K562 (cell line): ENCODE measurements around the gene PITX1. TPM values are rescaled to one million over a fixed set of nuclear protein-coding genes. Genes with fewer than 3 reads are reported as not detected.
"Not testable (repeated sequence)": the region's sequence is repeated elsewhere in the genome, so short reads cannot be mapped to it uniquely, and the experiment has no call there.

Source experiments
- ATAC-seq: fragments of 200-7000 bp; cut with Tn5 transposase; 3 replicates; pipeline ENCODE4 v1.9.1; 2020; ENCODE audit warnings: moderate library complexity
- BruUV-seq: library from RNA; stranded (reverse); fragments of 400-500 nt; replicated peaks from 2 replicates; lab custom pipeline; 2021; lab: Mats Ljungman, UMichigan
- CTCF ChIA-PET: fragments of 300-600 bp; formaldehyde crosslinking; extraction: SDS; loops from one replicate; lab custom pipeline; 2021; ENCODE audit warnings: low intra/inter-chr PET ratio; lab: Yijun Ruan, JAX
- POLR2A ChIA-PET: fragments of 300-600, 350-650 bp; sonication (Branson Sonifier 250); formaldehyde crosslinking; extraction: SDS; loops from one replicate; lab custom pipeline; 2021; ENCODE audit warnings: antibody characterized with exemption, inconsistent platforms; lab: Yijun Ruan, JAX
- DNase-seq, 4 experiments: peaks; one replicate each; pipeline versions ENCODE4 v3.0.0 to v3.0.0-alpha.2; 2011 to 2018; ENCODE audit warnings: low spot score in 3 of 4, mixed read lengths in 3 of 4; ENCODE audit errors: extremely low read depth in 1 of 4
- FAIRE-seq: peaks from 2 replicates; lab custom pipeline; 2011; peaks lifted over from hg19 to GRCh38; lab: Jason Lieb, UNC
- H2AFZ ChIP-seq: 2 replicates; pipeline ENCODE4 v1.6.0; 2011; ENCODE audit warnings: low read depth, low read length, control low read depth, inconsistent platforms
- H3K27ac ChIP-seq: fragments of 200-600 bp; 3 replicates; pipeline ENCODE4 v1.8.0; 2011; ENCODE audit warnings: low read depth, mild to moderate bottlenecking, control low read depth, inconsistent platforms, low read length, moderate library complexity, mixed read lengths; ENCODE audit errors: extremely low read depth
- H3K27me3 ChIP-seq, 2 experiments: fragments of 300-600 bp in 1 of 2; 2 replicates in 1 of 2; 3 replicates in 1 of 2; pipeline versions ENCODE4 v1.6.0 to v1.8.0; 2011; ENCODE audit warnings: inconsistent platforms in 2 of 2, low read length in 2 of 2, mild to moderate bottlenecking in 1 of 2, mixed read lengths in 1 of 2, moderate library complexity in 1 of 2; ENCODE audit not compliant: control insufficient read depth in 2 of 2, insufficient read depth in 2 of 2
- H3K36me3 ChIP-seq: fragments of 300-600 bp; 3 replicates; pipeline ENCODE4 v1.8.0; 2011; ENCODE audit warnings: mild to moderate bottlenecking, low read length, inconsistent platforms; ENCODE audit not compliant: control insufficient read depth, insufficient read depth
- H3K4me1 ChIP-seq, 2 experiments: fragments of 200-600 bp in 1 of 2; replicated peaks in 1 of 2; 2 replicates in 1 of 2; 3 replicates in 1 of 2; pipeline versions ENCODE4 v1.5.1 to v1.8.0; 2011; ENCODE audit warnings: inconsistent platforms in 2 of 2, low read length in 2 of 2, mild to moderate bottlenecking in 1 of 2, mixed read lengths in 1 of 2, moderate library complexity in 1 of 2; ENCODE audit not compliant: control insufficient read depth in 2 of 2, insufficient read depth in 2 of 2
- H3K4me2 ChIP-seq: 2 replicates; pipeline ENCODE4 v1.6.1; 2011; ENCODE audit warnings: low read length, control low read depth, inconsistent platforms, mixed read lengths; ENCODE audit not compliant: insufficient read depth
- H3K4me3 ChIP-seq: fragments of 200-600 bp; sonication (generic), shearing (Covaris generic); 2 replicates; pipeline ENCODE4 v1.5.1; 2016; ENCODE audit warnings: control low read depth, inconsistent platforms
- H3K79me2 ChIP-seq: fragments of 200-600 bp; 3 replicates; pipeline ENCODE4 v1.8.0; 2011; ENCODE audit warnings: low read length, inconsistent platforms; ENCODE audit not compliant: control insufficient read depth, insufficient read depth
- H3K9ac ChIP-seq, 2 experiments: 2 replicates each; pipeline versions ENCODE4 v1.6.0 to v1.6.1; 2011; ENCODE audit warnings: low read depth in 2 of 2, low read length in 2 of 2, control low read depth in 1 of 2, inconsistent platforms in 1 of 2, mild to moderate bottlenecking in 1 of 2, mixed read lengths in 1 of 2; ENCODE audit not compliant: insufficient read depth in 1 of 2
- H3K9me1 ChIP-seq: one replicate; pipeline ENCODE4 v1.6.0; 2011; ENCODE audit warnings: inconsistent platforms, mild to moderate bottlenecking, low read length, moderate library complexity; ENCODE audit not compliant: control insufficient read depth, insufficient read depth
- H3K9me3 ChIP-seq: replicated peaks from 2 replicates; pipeline ENCODE4 v1.5.1; 2011; ENCODE audit warnings: low read depth, low read length, inconsistent platforms; ENCODE audit not compliant: control insufficient read depth, insufficient read depth
- H4K20me1 ChIP-seq: replicated peaks from 2 replicates; pipeline ENCODE4 v1.6.1; 2011; ENCODE audit warnings: low read length, inconsistent platforms, mixed read lengths; ENCODE audit not compliant: control insufficient read depth, insufficient read depth
- HOMEZ ChIP-seq: fragments of 250-450 bp; sonication (Bioruptor Pico); IDR thresholded peaks from 2 replicates; pipeline ENCODE4 v1.4.0; 2020; ENCODE audit warnings: mild to moderate bottlenecking, moderate library complexity
- NCOA6 ChIP-seq: fragments of 450-650 bp; IDR thresholded peaks from 2 replicates; pipeline ENCODE4 v1.6.1; 2017; ENCODE audit warnings: mild to moderate bottlenecking
- NR2C2 ChIP-seq, 2 experiments: fragments of 200-800 bp in 1 of 2; sonication (Bioruptor generic) in 1 of 2; sonication (generic) in 1 of 2; formaldehyde crosslinking in 1 of 2; IDR thresholded peaks; 2 replicates each; pipeline versions ENCODE4 v1.6.1 to v1.8.0; 2016 to 2022; ENCODE audit warnings: mild to moderate bottlenecking in 1 of 2, missing compliant biosample characterization in 1 of 2, missing genetic modification characterization in 1 of 2, missing genetic modification reagents in 1 of 2
- SREBF2 ChIP-seq: sonication (generic); formaldehyde crosslinking; IDR thresholded peaks from 2 replicates; pipeline ENCODE4 v1.4.0; 2020; ENCODE audit warnings: mild to moderate bottlenecking, missing genetic modification reagents
- TRIM25 ChIP-seq: fragments of 450-650 bp; IDR thresholded peaks from 2 replicates; pipeline ENCODE4 v1.7.0; 2016; ENCODE audit warnings: borderline replicate concordance
- TRIM28 ChIP-seq: fragments of 450-650 bp; IDR thresholded peaks from 2 replicates; pipeline ENCODE4 v1.6.1; 2017
- ZBTB2 ChIP-seq: fragments of 450-650 bp; IDR thresholded peaks from 2 replicates; pipeline ENCODE4 v1.6.1; 2016; ENCODE audit warnings: antibody characterized with exemption
- ZFP1 ChIP-seq: fragments of 450-650 bp; formaldehyde crosslinking; IDR thresholded peaks from 2 replicates; pipeline ENCODE4 v1.4.0; 2020; ENCODE audit warnings: mild to moderate bottlenecking, mixed read lengths
- ZNF184 ChIP-seq: sonication (generic); formaldehyde crosslinking; IDR thresholded peaks from 2 replicates; pipeline ENCODE4 v1.5.0; 2020; ENCODE audit warnings: missing genetic modification reagents
- WGBS: fragments of 100-300 bp; shearing (Covaris generic); methylation state at CpG from one replicate; pipeline ENCODE4 v1.1.6; 2016; ENCODE audit warnings: low coverage, mixed read lengths; ENCODE audit not compliant: insufficient coverage; ENCODE audit errors: missing lambda C conversion rate; 5-methylcytosine and 5-hydroxymethylcytosine counted together
- in situ Hi-C: fragments of 300-500 bp; cut with MboI; formaldehyde crosslinking; loops from 4 replicates; pipeline ENCODE4 v1.15.0; 2018; ENCODE audit warnings: inconsistent platforms, mixed read lengths
- intact Hi-C: fragments of 100-400 bp; cut with micrococcal nuclease; formaldehyde crosslinking; loops from 2 replicates; pipeline ENCODE4 v1.14.2; 2022
- polyA plus RNA-seq, 8 experiments: library from polyadenylated mRNA; depleted of rRNA in 4 of 8; stranded (reverse) in 5 of 8; unstranded in 3 of 8; fragments of >200 nt; fragmentation: Nextera tagmentation in 2 of 8; fragmentation: Illumina TruSeq in 1 of 8; extraction: Ambion mirVana in 2 of 8; extraction: Trizol in 1 of 8; gene quantifications; 2 replicates each; pipeline versions ENCODE4 v1.2.1 to v1.2.3, GENCODE V29; 2011 to 2014; ENCODE audit warnings: inconsistent platforms in 1 of 8, missing spikeins in 1 of 8
- total RNA-seq, 7 experiments: library from RNA; depleted of rRNA in 6 of 7; stranded (reverse); fragments of >200 nt in 6 of 7; fragmentation: Illumina TruSeq in 2 of 7; extraction: Trizol in 2 of 7; gene quantifications; 2 replicates each; pipeline versions ENCODE4 v1.2.1 to v1.2.3, GENCODE V29; 2011 to 2021; ENCODE audit warnings: low replicate concordance in 1 of 7

PITX1 gene
- total and polyA plus RNA-seq, 9 of the 15 experiments (the other 6 are each of a cell fraction or from before 2014, with no cell fraction given) = 0.13 to 88.2 (median 24.9) TPM

- not testable (repeated sequence) for H3K9ac ChIP-seq
Observed at GRCh38 chr5:135083334-135083733, 49.3 kb upstream of the PITX1 start.

GRCh38 chr5:135081240-135081639, 47.2 kb upstream of the PITX1 start:
- intact Hi-C loops = no loop called here

More at GRCh38 chr5:135083334-135083733, 49.3 kb upstream of the PITX1 start:
- 0 out of 2 replicates have a peak, but pooled peaks have one; percentile 26 for TF ChIP-seq ZNF184 (CRISPR knock-in tag)
- FAIRE-seq, intact Hi-C loops, DNase-seq, H3K36me3 ChIP-seq, H4K20me1 ChIP-seq, H3K4me3 ChIP-seq, H3K4me2 ChIP-seq, H3K4me1 ChIP-seq, H2AFZ ChIP-seq, H3K27ac ChIP-seq, CTCF ChIA-PET, H3K9me3 ChIP-seq, in situ Hi-C loops, H3K9me1 ChIP-seq, POLR2A ChIA-PET, BruUV-seq, H3K79me2 ChIP-seq, H3K27me3 ChIP-seq, ATAC-seq: not testable (repeated sequence)
- WGBS = 27% methylated on average over 3 of the region's 3 CpGs

More at GRCh38 chr5:135081240-135081639, 47.2 kb upstream of the PITX1 start:
- H3K9ac ChIP-seq = no peak overlapping the region
- CTCF ChIA-PET = no interaction called here
- H3K36me3 ChIP-seq = no peaks in the 10 kb centered on the region
- no peaks in the 10 kb centered on the region for H3K27me3 ChIP-seq
- in situ Hi-C loops = no loop called here
- peaks cover 3% of the 10 kb centered on the region for H3K9me3 ChIP-seq
- ATAC-seq (no peak), FAIRE-seq (no peak), DNase-seq (no peak)
- BruUV-seq = no TSS peak
- no peak overlapping the region for H3K4me2 ChIP-seq
- no peak overlapping the region for H2AFZ ChIP-seq
- H3K79me2 ChIP-seq = no peaks in the 10 kb centered on the region
- TF ChIP-seq TRIM25 = no peak
- TF ChIP-seq ZBTB2 = no peak
- TF ChIP-seq SREBF2 = no peak
- TF ChIP-seq TRIM28 = peak; percentile 62; the same call in 1 of the 2 replicates
- no peak for TF ChIP-seq NCOA6
- TF ChIP-seq ZFP1 = peak; percentile 74; the same call in 1 of the 2 replicates
- TF ChIP-seq NR2C2 (CRISPR knock-in tag; IDR thresholded peaks at IDR 0.05) = no peak
- no peak for TF ChIP-seq NR2C2 (tag; IDR thresholded peaks at IDR 0.05)
- no peak for TF ChIP-seq HOMEZ
- H4K20me1 ChIP-seq = no peaks in the 10 kb centered on the region
- 60% methylated on average over 2 of the region's 2 CpGs for WGBS
- no peak overlapping the region for H3K27ac ChIP-seq
- no peak overlapping the region for H3K4me3 ChIP-seq
- POLR2A ChIA-PET = no interaction called here
- peaks cover 0 to 6% of the 10 kb centered on the region in 2 experiments; a peak in 1 of 5 replicates for H3K4me1 ChIP-seq
- H3K9me1 ChIP-seq = no peaks in the 10 kb centered on the region
